ENCODE data around the gene ECE1. TPM values are rescaled to one million over a fixed set of nuclear protein-coding genes. Genes with fewer than 3 reads are reported as not detected.
A peak's percentile ranks its signal among the peaks of the same experiment; 100 is the strongest.

Gene ECE1
- total RNA-seq, 4 donors from 2014 or later, result 74.5 to 146 (median 97.2) TPM

DNA sequence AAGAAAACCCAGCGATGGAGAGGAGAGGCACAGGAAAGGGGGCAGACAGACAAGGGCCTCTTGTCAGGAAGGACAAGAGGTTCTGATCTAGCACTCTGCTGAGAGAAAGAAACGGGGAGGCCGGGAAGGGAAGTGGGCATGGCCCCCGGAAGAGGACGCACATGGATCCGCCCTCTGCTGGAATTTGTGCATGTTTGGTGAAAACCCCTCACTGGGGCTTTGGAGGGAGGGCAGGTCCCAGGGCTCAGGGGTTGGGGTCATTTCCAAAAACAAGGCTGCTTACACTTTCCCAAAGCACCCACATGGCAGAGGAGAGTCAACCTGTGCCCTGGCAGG lies 32.4 kb upstream of the ECE1 start:
- peak in 1 of 2 donors; percentile 79 for DNase-seq
- intact Hi-C loops (cut with DNase I), result no loop called here
- Histone ChIP-seq H3K27ac (peak overlapping the region; percentile 79 to 96 (median 96)), H3K36me3 (no peaks in the 10 kb centered on the region), H3K4me1 (peaks cover 92 to 100% of the 10 kb centered on the region in 2 donors), H3K27me3 (no peaks in the 10 kb centered on the region), H3K9me3 (no peaks in the 10 kb centered on the region), H3K4me3 (replicated peaks in 1 of 3) (no peak overlapping the region)
- TF ChIP-seq POLR2A (IDR thresholded peaks at IDR 0.05), result no peak
- TF ChIP-seq, protein P1, sequence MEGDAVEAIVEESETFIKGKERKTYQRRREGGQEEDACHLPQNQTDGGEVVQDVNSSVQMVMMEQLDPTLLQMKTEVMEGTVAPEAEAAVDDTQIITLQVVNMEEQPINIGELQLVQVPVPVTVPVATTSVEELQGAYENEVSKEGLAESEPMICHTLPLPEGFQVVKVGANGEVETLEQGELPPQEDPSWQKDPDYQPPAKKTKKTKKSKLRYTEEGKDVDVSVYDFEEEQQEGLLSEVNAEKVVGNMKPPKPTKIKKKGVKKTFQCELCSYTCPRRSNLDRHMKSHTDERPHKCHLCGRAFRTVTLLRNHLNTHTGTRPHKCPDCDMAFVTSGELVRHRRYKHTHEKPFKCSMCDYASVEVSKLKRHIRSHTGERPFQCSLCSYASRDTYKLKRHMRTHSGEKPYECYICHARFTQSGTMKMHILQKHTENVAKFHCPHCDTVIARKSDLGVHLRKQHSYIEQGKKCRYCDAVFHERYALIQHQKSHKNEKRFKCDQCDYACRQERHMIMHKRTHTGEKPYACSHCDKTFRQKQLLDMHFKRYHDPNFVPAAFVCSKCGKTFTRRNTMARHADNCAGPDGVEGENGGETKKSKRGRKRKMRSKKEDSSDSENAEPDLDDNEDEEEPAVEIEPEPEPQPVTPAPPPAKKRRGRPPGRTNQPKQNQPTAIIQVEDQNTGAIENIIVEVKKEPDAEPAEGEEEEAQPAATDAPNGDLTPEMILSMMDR (IDR thresholded peaks at IDR 0.05), result no peak
- 14 to 27% methylated on average over 6 of the region's 6 CpGs for WGBS, 2 donors

DNA sequence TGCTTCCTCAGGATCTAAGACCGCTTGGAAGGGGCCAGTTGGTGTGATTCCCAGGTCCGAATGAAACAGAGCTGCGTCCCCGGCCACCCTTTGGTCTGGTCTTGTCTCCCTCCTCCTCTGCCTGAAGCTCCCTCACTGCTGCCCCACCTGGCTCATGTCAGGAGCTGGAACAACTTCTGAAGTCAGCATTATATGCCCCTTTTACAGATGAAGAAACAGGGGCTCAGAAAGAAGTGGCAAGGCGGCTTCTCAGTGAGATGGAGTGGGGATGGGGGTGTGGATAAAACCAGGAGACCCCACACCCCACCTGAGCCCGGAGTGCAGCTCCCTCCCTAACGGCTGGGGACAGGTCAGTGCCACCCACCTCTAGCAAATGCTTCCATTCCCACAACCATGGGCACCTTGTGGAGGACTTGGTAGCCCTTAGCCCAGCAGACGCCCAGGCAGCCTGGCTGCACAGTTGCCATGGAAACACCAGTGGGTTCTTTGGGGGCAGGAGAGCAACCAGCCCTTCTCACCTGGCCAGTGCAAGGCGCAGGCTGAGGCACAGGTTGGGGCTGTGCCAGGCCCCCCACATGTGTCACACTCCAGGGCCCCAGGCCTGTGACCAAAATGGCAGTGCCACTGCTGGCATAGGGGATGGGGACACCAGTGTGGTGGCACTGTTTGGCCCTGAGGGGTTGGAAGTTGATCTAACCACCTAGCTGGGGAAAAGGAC lies 31.9 kb upstream of the ECE1 start:
- intact Hi-C loops (cut with DNase I), result no loop called here
- 75 to 79% methylated on average over 7 to 9 of the region's 9 CpGs for WGBS, 2 donors
- H3K4me1 ChIP-seq, result peaks cover 94 to 100% of the 10 kb centered on the region in 2 donors

DNA sequence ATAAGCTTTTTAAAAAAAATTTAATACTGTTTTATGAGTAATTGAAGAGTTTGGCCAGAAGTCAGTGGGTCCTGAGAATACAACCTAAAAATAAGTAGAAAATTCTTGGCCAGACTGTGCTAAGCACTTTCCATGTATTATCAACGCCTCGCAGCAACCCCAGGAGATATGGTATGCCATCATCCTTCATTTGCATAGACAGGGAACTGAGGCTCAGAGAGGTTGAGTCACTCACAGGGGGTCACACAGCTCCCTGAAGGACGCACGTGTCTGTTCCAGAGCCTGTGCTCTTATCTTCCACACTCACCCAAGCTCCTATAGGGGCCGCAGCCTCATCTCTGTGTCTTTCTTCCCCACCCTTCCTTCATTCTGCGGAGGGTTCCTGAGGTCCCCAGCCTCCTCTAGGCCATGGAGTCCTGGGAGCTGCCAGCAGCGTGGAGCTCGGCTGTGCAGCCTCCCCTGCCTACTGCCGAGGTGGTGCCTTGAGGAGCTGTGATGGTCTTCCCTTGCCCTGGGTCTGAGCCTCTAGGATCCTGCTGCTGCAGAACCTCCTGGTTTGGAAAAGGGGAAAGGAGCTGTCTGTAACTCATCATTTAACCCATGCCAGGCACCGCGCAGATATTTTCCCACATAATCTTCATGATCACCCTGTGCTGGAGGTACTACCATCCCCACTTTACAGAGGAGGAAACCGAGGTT lies 30.3 kb upstream of the ECE1 start:
- Histone ChIP-seq H3K9me3 (no peaks in the 10 kb centered on the region), H3K27ac (peak overlapping the region; percentile 79 to 96 (median 96)), H3K36me3 (no peaks in the 10 kb centered on the region), H3K4me1 (peaks cover 85 to 97% of the 10 kb centered on the region in 2 donors), H3K4me3 (replicated peaks in 1 of 3) (no peak overlapping the region), H3K27me3 (no peaks in the 10 kb centered on the region)
- DNase-seq, result no peak
- intact Hi-C loops (cut with DNase I), result no loop called here
- TF ChIP-seq, protein P1 (IDR thresholded peaks at IDR 0.05), result no peak
- no peak for TF ChIP-seq POLR2A (IDR thresholded peaks at IDR 0.05)
- 74 to 94% methylated on average over 12 of the region's 12 CpGs for WGBS, 2 donors

More for the DNA sequence above, 31.9 kb upstream of the ECE1 start:
- peak overlapping the region; percentile 79 to 96 (median 96) for H3K27ac ChIP-seq
- no peaks in the 10 kb centered on the region for H3K36me3 ChIP-seq
- H3K4me3 ChIP-seq (replicated peaks in 1 of 3), result no peak overlapping the region
- DNase-seq, result peak; percentile 73 to 77
- no peaks in the 10 kb centered on the region for H3K9me3 ChIP-seq
- TF ChIP-seq POLR2A (IDR thresholded peaks at IDR 0.05), result no peak
- TF ChIP-seq, protein P1 (IDR thresholded peaks at IDR 0.05), result peak in 1 of 6 experiments; percentile 13
- no peaks in the 10 kb centered on the region for H3K27me3 ChIP-seq

DNA sequence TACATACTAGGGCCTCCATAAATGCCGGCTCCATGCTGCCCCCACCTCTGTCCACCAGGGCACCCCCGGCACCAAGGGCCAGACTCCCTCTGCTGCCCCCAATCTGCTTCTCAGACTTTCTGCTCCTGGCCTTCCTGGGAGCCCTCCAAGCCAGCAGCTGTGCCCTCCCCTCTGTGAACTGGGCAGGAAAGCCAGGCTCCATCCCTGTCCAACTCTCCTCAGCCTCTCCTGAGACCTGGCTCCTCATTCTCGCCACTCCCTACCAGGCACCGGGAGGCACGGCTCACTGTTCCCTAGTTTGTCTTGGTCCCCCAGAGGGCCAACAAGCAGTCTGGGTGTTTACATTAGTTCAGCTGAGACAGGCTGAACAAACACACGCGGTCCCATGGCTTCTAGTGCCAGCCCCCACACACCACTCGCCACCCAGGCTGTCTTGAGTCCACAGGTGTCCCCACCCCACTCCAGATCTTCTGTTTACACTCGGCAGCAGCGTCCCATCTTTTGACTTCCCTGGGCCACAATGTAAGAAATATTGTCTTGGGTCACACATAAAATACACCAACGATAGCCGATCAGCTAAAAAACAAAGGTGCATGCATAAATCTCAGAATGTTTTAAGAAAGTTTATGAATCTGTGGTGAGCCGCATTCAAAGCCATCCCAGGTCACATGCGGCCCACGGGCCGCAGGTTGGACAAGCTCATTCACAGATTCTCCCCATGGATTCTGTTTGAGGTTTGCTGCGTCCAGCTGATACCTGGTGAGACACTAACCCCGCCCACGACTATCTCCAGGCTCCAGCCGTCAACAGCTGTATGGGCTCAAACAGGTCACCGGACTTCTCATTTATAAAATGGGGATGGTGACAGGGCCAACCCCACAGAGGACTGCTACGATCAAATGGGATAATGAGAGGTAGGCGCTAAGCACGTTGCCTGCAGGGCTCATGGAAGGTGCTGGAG lies 29.5 kb upstream of the ECE1 start:
- no peaks in the 10 kb centered on the region for H3K36me3 ChIP-seq
- peaks cover 77 to 96% of the 10 kb centered on the region in 2 donors for H3K4me1 ChIP-seq
- intact Hi-C loops (cut with DNase I), result no loop called here
- H3K27me3 ChIP-seq, result no peaks in the 10 kb centered on the region
- H3K4me3 ChIP-seq (replicated peaks in 1 of 3), result no peak overlapping the region
- H3K9me3 ChIP-seq, result no peaks in the 10 kb centered on the region
- DNase-seq, result peak; percentile 78 to 80
- peak overlapping the region; percentile 76 to 96 (median 79) for H3K27ac ChIP-seq
- TF ChIP-seq POLR2A (IDR thresholded peaks at IDR 0.05), result no peak
- TF ChIP-seq, protein P1 (IDR thresholded peaks at IDR 0.05), result peak in 1 of 6 experiments; percentile 15
- 57 to 67% methylated on average over 24 of the region's 24 CpGs for WGBS, 2 donors
